Neuron (in vitro differentiated cells): ENCODE results near the gene CCDC17.

ENCODE experiments used
- H2AFZ ChIP-seq: one replicate; pipeline ENCODE4 v1.6.1; 2013; ENCODE audit warnings: low read depth, mild to moderate bottlenecking, inconsistent platforms, low read length, moderate library complexity
- H3K27me3 ChIP-seq: one replicate; pipeline ENCODE4 v1.6.1; 2013; ENCODE audit warnings: low read length; ENCODE audit not compliant: insufficient read depth
- H3K36me3 ChIP-seq: one replicate; pipeline ENCODE4 v1.6.1; 2013; ENCODE audit warnings: low read length; ENCODE audit not compliant: insufficient read depth
- H3K4me1 ChIP-seq: one replicate; pipeline ENCODE4 v1.6.1; 2013; ENCODE audit warnings: low read length; ENCODE audit not compliant: insufficient read depth
- H3K4me3 ChIP-seq: 2 replicates; pipeline ENCODE4 v1.5.1; 2013; ENCODE audit warnings: mild to moderate bottlenecking, low read length, moderate library complexity
- H3K9me3 ChIP-seq: one replicate; pipeline ENCODE4 v1.6.1; 2013; ENCODE audit warnings: low read length

Gene CCDC17

DNA sequence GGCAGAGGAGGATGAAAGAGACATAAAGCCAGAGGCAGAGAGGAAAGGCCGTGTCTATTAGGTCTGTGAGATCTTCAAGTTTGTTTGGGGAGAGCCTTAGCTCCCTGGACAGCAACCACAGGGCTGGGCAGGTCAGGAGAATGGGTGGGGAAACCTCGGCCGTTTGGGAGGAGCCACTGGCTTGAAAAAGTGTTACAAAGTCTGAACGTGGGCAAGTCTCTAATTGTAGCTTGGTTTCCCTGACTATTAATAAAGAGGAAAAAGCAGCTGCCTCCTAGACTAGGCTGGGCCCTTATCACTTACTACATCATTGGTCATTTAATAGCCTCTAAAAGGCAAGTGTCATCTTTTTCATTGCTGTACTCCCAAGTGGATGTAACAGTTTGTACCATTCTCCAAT is at the start of gene CCDC17:
Gene CCDC17, minus strand, starts transcription at position 83 of the 400 bp plus-strand sequence. CDS start 145 bp downstream, outside the sequence.
- no peaks in the 10 kb centered on the region for H3K4me1 ChIP-seq
- no peak within 1 kb of the TSS for H3K4me3 ChIP-seq
- H3K27me3 ChIP-seq = no peaks in the 10 kb centered on the region
- no peak within 1 kb of the TSS for H2AFZ ChIP-seq
- peaks cover 52% of the 10 kb centered on the region for H3K36me3 ChIP-seq
- no peaks in the 10 kb centered on the region for H3K9me3 ChIP-seq

DNA sequence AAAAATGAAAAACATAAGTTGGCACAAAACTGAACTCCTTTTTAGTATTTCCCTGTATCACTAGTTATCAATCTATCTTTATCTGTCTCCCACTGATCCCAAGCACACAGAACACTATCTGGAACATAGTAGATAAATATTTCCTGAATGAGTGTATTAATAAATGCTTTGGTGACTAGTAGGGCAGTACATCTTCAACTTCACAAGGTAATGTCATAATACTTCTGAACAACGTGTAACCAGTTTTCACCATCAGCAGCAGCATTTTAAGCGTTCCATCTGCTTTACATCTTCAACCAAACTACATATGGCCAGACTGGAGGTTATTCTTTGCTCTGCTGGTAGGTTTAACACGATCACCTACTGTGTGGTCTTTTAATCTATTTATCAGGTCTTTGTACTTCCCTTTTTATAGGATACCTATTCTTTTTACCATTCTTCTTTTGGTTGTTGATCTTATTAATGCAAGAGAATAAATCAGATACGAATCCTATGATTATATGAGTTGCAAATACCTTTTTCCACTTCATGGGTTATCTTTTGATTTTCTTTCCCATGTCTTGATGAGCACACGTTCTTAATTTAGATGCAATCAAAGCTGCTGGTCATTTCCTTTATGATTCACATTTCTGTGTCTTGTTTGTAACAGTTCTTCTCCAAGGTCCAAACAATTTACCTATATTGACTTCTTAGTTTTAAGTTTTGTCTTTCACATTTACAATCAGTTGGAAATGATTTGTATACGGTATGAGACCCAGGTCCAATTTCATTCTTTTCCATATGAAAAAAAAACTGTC is 46.2 kb upstream of the CCDC17 start:
- Histone ChIP-seq H3K4me1 (no peaks in the 10 kb centered on the region), H2AFZ (no peak overlapping the region), H3K36me3 (peaks cover 8% of the 10 kb centered on the region), H3K9me3 (no peaks in the 10 kb centered on the region), H3K27me3 (no peaks in the 10 kb centered on the region), H3K4me3 (no peak overlapping the region)

GRCh38 chr1:45669379-45669778 is 45.5 kb upstream of the CCDC17 start:
- Histone ChIP-seq H3K4me1 (no peaks in the 10 kb centered on the region), H3K36me3 (peaks cover 2% of the 10 kb centered on the region), H3K27me3 (no peaks in the 10 kb centered on the region), H3K9me3 (no peaks in the 10 kb centered on the region), H2AFZ (no peak overlapping the region), H3K4me3 (no peak overlapping the region)

GRCh38 chr1:45668526-45668925 is 44.7 kb upstream of the CCDC17 start:
- Histone ChIP-seq H3K27me3 (no peaks in the 10 kb centered on the region), H3K36me3 (peaks cover 2% of the 10 kb centered on the region), H3K4me3 (no peak overlapping the region), H3K4me1 (no peaks in the 10 kb centered on the region), H3K9me3 (no peaks in the 10 kb centered on the region), H2AFZ (no peak overlapping the region)

GRCh38 chr1:45667321-45668111 is 43.7 kb upstream of the CCDC17 start:
- Histone ChIP-seq H3K27me3 (no peaks in the 10 kb centered on the region), H3K36me3 (peaks cover 2% of the 10 kb centered on the region), H3K4me1 (no peaks in the 10 kb centered on the region), H2AFZ (no peak overlapping the region), H3K4me3 (no peak overlapping the region), H3K9me3 (no peaks in the 10 kb centered on the region)

DNA sequence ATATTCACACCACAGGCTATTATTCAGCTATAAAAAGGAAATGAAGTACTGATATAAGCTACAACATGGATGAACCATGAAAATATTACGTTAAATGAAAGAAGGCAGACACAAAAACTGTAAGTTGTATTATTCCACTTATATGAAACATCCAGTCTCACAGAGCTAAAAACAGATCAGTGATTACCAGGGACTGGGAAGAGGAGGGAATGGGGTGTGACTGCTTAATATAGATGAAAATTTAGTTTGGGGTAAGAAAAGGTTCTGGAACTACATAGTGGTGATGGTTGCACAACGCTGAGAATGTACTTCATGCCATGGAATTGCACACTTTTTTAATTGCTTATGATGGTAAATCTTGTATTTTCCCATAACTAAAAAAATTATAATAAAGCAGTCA is 43.0 kb upstream of the CCDC17 start:
- Histone ChIP-seq H3K36me3 (peaks cover 2% of the 10 kb centered on the region), H3K27me3 (no peaks in the 10 kb centered on the region), H3K9me3 (no peaks in the 10 kb centered on the region), H2AFZ (no peak overlapping the region), H3K4me1 (no peaks in the 10 kb centered on the region), H3K4me3 (no peak overlapping the region)

- Histone ChIP-seq H3K4me1 (no peaks in the 10 kb centered on the region), H2AFZ (no peak overlapping the region), H3K36me3 (peaks cover 51% of the 10 kb centered on the region), H3K4me3 (no peak overlapping the region), H3K27me3 (no peaks in the 10 kb centered on the region), H3K9me3 (no peaks in the 10 kb centered on the region)
These were observed 36.5 kb upstream of the CCDC17 start for GRCh38 chr1:45660336-45660735.

DNA sequence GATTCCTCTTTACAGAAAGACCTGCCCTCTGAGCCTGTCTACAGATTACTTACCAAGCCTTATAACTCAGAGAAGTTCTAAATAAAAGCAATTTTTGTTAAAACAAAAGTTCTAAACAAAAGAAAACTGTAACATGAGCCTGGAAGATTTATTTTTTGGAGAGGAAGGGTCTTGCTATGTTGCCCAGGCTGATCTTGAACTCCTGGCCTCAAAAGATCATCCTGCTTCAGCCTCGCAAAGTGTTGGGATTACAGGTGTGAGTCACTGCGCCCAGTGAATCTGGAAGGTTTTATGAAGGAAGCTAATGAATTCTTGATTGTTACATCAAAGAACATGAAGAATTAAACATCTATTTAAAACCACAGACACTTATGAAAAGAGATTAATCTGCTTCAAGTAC is 35.4 kb upstream of the CCDC17 start:
- no peaks in the 10 kb centered on the region for H3K4me1 ChIP-seq
- peaks cover 61% of the 10 kb centered on the region for H3K36me3 ChIP-seq
- H3K4me3 ChIP-seq = no peak overlapping the region
- no peaks in the 10 kb centered on the region for H3K27me3 ChIP-seq
- no peaks in the 10 kb centered on the region for H3K9me3 ChIP-seq
- H2AFZ ChIP-seq = no peak overlapping the region

DNA sequence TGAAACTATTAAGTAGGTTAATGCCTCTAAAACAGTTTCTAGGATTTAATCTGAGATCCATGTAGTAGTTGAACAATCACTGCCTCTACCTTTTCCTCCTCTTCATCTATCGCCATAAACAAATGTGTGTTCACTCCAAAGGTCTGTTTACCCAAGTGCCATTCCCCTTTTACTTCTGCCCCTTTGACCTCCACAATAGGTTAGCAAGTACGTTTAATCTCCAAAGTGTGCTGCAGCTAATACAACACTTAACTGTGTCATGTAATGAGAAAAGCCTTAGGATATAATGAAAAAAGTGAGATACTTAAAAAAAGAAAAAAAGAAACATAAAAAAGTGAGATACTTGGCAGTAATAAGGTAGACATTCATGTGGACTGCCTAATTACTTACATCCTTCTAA is 34.3 kb upstream of the CCDC17 start:
- no peaks in the 10 kb centered on the region for H3K9me3 ChIP-seq
- H3K36me3 ChIP-seq = peaks cover 70% of the 10 kb centered on the region
- no peaks in the 10 kb centered on the region for H3K4me1 ChIP-seq
- H3K4me3 ChIP-seq = no peak overlapping the region
- H3K27me3 ChIP-seq = no peaks in the 10 kb centered on the region
- no peak overlapping the region for H2AFZ ChIP-seq

- Histone ChIP-seq H2AFZ (no peak overlapping the region), H3K27me3 (no peaks in the 10 kb centered on the region), H3K9me3 (no peaks in the 10 kb centered on the region), H3K4me1 (no peaks in the 10 kb centered on the region), H3K4me3 (no peak overlapping the region), H3K36me3 (peaks cover 84% of the 10 kb centered on the region)
These were observed 32.8 kb upstream of the CCDC17 start for GRCh38 chr1:45656573-45657226.

GRCh38 chr1:45654540-45655280 is 30.9 kb upstream of the CCDC17 start:
- H3K9me3 ChIP-seq = no peaks in the 10 kb centered on the region
- no peak overlapping the region for H2AFZ ChIP-seq
- H3K27me3 ChIP-seq = no peaks in the 10 kb centered on the region
- no peaks in the 10 kb centered on the region for H3K4me1 ChIP-seq
- H3K36me3 ChIP-seq = peaks cover 91% of the 10 kb centered on the region
- no peak overlapping the region for H3K4me3 ChIP-seq

- H3K36me3 ChIP-seq = peaks cover 71% of the 10 kb centered on the region
- H2AFZ ChIP-seq = no peak overlapping the region
- H3K9me3 ChIP-seq = no peaks in the 10 kb centered on the region
- H3K27me3 ChIP-seq = no peaks in the 10 kb centered on the region
- H3K4me1 ChIP-seq = no peaks in the 10 kb centered on the region
- no peak overlapping the region for H3K4me3 ChIP-seq
These were observed 23.6 kb upstream of the CCDC17 start for GRCh38 chr1:45647248-45648021.
